NB4 (cell line): ENCODE data around the gene TMEM126B.
"Not testable (repeated sequence)": the region's sequence is repeated elsewhere in the genome, so short reads cannot be mapped to it uniquely, and the experiment has no call there.

Experiments used
- DNase-seq: peaks from one replicate; pipeline ENCODE4 v3.0.0; 2010; ENCODE audit warnings: low read depth
- H3K4me3 ChIP-seq: one replicate; pipeline ENCODE4 v1.5.1; 2011; ENCODE audit warnings: mild to moderate bottlenecking, low read depth, low read length, moderate library complexity
- MYC ChIP-seq: IDR thresholded peaks from 2 replicates; pipeline ENCODE4 v1.6.1; 2011; ENCODE audit warnings: low read depth, low read length
- POLR2A ChIP-seq: IDR thresholded peaks from 2 replicates; pipeline ENCODE4 v1.6.1; 2011; ENCODE audit warnings: mild to moderate bottlenecking; ENCODE audit not compliant: insufficient read length; ENCODE audit errors: extremely low read depth
- TF ChIP-seq, protein P1 (sequence below): IDR thresholded peaks from one replicate; pipeline ENCODE4 v1.5.1; 2012; ENCODE audit warnings: low read depth, low read length
- TF ChIP-seq, protein P2 (sequence below): IDR thresholded peaks from 2 replicates; pipeline ENCODE4 v1.6.1; 2011; ENCODE audit warnings: low read depth, low read length

TMEM126B gene

DNA sequence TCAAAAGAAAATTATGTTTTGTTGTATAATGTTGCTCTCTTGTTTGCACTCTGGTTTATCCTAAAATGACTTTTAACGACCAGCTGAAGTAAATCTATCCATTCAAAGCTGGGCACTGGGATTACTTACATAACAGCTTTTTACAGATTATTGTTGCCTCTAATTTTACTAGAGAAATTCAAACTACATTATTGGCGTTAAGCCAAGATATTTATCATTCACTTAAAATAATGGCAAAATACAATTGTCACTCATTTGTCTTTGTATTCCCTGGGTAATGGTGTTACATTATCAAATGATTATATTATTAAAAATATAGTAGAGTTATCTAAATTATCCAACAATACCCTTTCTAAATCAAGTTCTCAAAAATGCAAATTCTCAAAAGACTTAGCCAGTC is 31.5 kb upstream of the TMEM126B start:
- TF ChIP-seq, protein P1, sequence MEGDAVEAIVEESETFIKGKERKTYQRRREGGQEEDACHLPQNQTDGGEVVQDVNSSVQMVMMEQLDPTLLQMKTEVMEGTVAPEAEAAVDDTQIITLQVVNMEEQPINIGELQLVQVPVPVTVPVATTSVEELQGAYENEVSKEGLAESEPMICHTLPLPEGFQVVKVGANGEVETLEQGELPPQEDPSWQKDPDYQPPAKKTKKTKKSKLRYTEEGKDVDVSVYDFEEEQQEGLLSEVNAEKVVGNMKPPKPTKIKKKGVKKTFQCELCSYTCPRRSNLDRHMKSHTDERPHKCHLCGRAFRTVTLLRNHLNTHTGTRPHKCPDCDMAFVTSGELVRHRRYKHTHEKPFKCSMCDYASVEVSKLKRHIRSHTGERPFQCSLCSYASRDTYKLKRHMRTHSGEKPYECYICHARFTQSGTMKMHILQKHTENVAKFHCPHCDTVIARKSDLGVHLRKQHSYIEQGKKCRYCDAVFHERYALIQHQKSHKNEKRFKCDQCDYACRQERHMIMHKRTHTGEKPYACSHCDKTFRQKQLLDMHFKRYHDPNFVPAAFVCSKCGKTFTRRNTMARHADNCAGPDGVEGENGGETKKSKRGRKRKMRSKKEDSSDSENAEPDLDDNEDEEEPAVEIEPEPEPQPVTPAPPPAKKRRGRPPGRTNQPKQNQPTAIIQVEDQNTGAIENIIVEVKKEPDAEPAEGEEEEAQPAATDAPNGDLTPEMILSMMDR = no peak
- TF ChIP-seq MYC (no peak), POLR2A (no peak)
- TF ChIP-seq, protein P2, sequence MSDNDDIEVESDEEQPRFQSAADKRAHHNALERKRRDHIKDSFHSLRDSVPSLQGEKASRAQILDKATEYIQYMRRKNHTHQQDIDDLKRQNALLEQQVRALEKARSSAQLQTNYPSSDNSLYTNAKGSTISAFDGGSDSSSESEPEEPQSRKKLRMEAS = no peak
- H3K4me3 ChIP-seq = no peak overlapping the region

DNA sequence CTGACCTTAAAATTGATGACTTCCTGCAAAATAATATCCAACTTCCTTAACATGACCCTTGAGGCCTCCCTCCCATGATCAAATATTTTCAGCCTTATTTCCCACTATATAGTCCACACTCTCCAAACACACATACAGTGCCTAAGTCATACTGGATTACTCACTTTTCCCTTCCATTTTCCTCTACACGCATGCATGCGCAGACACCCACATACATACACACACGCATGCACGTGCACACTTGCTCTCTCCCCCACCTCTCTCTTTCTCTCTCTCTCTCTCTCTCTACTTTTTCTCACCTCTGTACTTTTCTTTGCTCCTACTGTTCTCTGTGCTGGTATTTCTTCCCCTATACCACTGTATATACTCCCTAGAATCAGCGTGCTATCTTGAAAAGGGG is 29.3 kb upstream of the TMEM126B start:
- no peak for DNase-seq
- no peak overlapping the region for H3K4me3 ChIP-seq
- TF ChIP-seq POLR2A = no peak
- TF ChIP-seq, protein P2 = no peak
- no peak for TF ChIP-seq MYC
- TF ChIP-seq, protein P1 = no peak

More for the DNA sequence above, 31.5 kb upstream of the TMEM126B start:
- no peak for DNase-seq

DNA sequence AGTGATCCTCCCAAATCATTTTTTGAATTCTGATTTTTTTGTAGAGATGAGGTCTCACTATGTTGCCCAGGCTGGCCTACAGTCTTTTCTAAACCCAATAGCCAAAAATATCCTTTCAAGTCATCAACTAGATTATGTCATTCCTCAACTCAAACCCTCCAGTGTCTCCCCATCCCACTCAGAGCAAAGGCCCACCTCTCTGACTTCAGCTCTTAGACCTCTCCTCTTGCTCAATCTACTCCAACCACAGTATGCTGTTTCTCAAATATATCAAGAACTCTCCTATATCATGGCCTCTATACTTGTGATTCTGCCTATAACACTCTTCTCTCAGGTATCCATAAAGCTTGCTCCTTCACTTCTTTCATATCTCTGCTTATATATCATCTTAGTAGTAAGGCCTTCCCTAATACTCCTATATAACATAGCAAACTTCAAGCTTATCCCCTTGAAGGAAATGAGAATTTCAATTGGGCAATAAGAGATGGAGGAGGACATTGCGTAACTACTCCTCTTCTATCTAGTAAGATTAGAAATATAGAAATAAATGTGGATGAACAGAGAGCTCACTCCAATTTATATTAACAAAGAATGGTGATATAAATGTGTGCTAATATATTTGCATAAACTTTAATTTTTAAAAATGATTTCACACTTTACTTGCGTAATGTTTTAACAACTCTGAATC is 25.7 kb upstream of the TMEM126B start:
- TF ChIP-seq, protein P1 = no peak
- TF ChIP-seq POLR2A (no peak), MYC (no peak)
- TF ChIP-seq, protein P2 = no peak
- DNase-seq = peak; percentile 62
- H3K4me3 ChIP-seq = no peak overlapping the region

GRCh38 chr11:85603220-85603619 is 25.2 kb upstream of the TMEM126B start:
- TF ChIP-seq, protein P2 = no peak
- TF ChIP-seq MYC = no peak
- DNase-seq = no peak
- no peak overlapping the region for H3K4me3 ChIP-seq

DNA sequence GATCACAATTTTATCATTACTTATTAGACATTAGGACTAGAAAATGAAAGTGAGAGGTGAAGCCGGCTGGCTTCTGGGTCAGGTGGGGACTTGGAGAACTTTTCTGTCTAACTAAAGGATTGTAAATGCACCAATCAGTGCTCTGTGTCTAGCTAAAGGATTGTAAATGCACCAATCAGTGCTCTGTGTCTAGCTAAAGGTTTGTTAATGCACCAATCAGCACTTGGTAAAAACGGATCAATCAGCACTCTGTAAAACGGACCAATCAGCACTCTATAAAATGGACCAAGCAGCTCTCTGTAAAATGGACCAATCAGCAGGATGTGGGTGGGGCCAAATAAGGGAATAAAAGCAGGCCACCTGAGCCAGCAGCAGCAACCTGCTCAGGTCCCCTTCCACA is 22.2 kb upstream of the TMEM126B start:
- H3K4me3 ChIP-seq, DNase-seq: not testable (repeated sequence)

- not testable (repeated sequence) for H3K4me3 ChIP-seq, DNase-seq
These were observed 19.8 kb upstream of the TMEM126B start for GRCh38 chr11:85608621-85609020.

- not testable (repeated sequence) for DNase-seq, H3K4me3 ChIP-seq
These were observed 19.1 kb upstream of the TMEM126B start for GRCh38 chr11:85609286-85609685.

DNA sequence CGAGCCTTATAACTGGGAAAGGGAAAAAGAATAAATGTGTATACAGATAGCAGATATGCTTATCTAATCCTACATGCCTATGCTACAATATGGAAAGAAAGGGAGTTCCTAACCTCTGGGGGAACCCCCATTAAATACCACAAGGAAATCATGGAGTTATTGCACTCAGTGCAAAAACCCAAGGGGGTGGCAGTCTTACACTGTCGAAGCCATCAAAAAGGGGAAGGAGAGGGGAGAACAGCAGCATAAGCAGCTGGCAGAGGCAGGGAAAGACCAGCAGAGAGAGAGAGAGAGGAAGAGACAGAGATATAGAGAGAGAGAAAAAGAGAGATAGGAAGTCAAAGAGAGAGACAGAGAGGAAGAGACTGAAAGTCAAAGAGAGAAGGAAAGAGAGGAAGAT is 16.8 kb upstream of the TMEM126B start:
- peak; percentile 48 for DNase-seq
- not testable (repeated sequence) for H3K4me3 ChIP-seq

- no peak for DNase-seq
- H3K4me3 ChIP-seq = no peak overlapping the region
- TF ChIP-seq, protein P1 = no peak
These were observed 8.9 kb upstream of the TMEM126B start for GRCh38 chr11:85619499-85619898.
